Chondrocyte (in vitro differentiated cells): ENCODE measurements around the gene ZFYVE26. TPM values are rescaled to one million over a fixed set of nuclear protein-coding genes. Genes with fewer than 3 reads are reported as not detected.
"Not testable (repeated sequence)": the region's sequence is repeated elsewhere in the genome, so short reads cannot be mapped to it uniquely, and the experiment has no call there.

ENCODE experiments used
- DNase-seq: peaks from one replicate; pipeline ENCODE4 v3.0.0; 2021; ENCODE audit warnings: mixed read lengths, low spot score
- H3K27ac Mint-ChIP-seq: one replicate; pipeline ENCODE4 v1.8.0; 2021; ENCODE audit warnings: mild to moderate bottlenecking, moderate library complexity, mixed read lengths; ENCODE audit not compliant: unreplicated experiment
- H3K27me3 Mint-ChIP-seq: 2 replicates; pipeline ENCODE4 v1.8.0; 2021; ENCODE audit warnings: low read depth, mixed read lengths
- H3K36me3 Mint-ChIP-seq: 2 replicates; pipeline ENCODE4 v1.8.0; 2021; ENCODE audit warnings: low read depth, mixed read lengths
- H3K4me1 Mint-ChIP-seq: 2 replicates; pipeline ENCODE4 v1.8.0; 2021; ENCODE audit warnings: low read depth, mild to moderate bottlenecking, mixed read lengths
- H3K4me3 Mint-ChIP-seq: one replicate; pipeline ENCODE4 v1.8.0; 2021; ENCODE audit warnings: mild to moderate bottlenecking, moderate library complexity, mixed read lengths; ENCODE audit not compliant: unreplicated experiment
- H3K9me3 Mint-ChIP-seq: 2 replicates; pipeline ENCODE4 v1.8.0; 2021; ENCODE audit warnings: low read depth, mixed read lengths
- total RNA-seq: library from RNA; stranded (reverse); gene quantifications from 3 replicates; pipeline ENCODE4 v1.2.1, GENCODE V29; 2021
- TF ChIP-seq, protein P1 (sequence below): fragments of 200-600 bp; sonication (generic); IDR thresholded peaks from 2 replicates; pipeline ENCODE4 v1.5.0; 2021; ENCODE audit warnings: antibody characterized with exemption, mild to moderate bottlenecking, moderate library complexity

Gene ZFYVE26
- total RNA-seq, 1 donor from 2014 or later = 26.2 TPM

DNA sequence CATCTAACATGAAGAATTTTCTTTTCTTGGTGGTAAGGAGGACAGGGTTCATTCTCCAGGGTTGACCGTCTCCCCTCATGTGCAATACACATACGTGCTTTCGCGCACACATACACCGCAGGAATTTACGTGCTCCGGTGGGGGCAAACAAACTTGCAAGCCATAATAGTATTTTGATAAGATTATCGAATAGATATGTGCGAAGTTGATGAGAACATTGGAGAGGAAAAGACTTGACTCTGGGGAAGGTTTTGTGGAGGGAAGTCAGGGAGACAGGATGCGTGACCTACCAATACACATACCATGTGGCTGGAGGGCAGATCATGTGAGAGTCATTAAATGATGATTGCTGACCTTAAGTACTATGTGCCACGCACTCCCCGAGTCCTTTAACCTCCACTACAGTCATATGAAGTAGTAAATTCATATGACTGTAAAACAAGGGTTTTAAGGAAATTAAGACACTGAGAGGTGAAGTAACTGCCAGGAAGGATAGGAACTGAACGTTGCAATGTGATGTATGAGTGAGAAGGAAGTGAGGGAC, 4.1 kb upstream of the ZFYVE26 start:
- no peak for DNase-seq
- Mint-ChIP-seq H3K36me3 (no peaks in the 10 kb centered on the region), H3K27ac (no peak overlapping the region), H3K9me3 (no peaks in the 10 kb centered on the region), H3K4me1 (peaks cover 23% of the 10 kb centered on the region), H3K27me3 (no peaks in the 10 kb centered on the region), H3K4me3 (peak overlapping the region; percentile 98)
- TF ChIP-seq, protein P1, sequence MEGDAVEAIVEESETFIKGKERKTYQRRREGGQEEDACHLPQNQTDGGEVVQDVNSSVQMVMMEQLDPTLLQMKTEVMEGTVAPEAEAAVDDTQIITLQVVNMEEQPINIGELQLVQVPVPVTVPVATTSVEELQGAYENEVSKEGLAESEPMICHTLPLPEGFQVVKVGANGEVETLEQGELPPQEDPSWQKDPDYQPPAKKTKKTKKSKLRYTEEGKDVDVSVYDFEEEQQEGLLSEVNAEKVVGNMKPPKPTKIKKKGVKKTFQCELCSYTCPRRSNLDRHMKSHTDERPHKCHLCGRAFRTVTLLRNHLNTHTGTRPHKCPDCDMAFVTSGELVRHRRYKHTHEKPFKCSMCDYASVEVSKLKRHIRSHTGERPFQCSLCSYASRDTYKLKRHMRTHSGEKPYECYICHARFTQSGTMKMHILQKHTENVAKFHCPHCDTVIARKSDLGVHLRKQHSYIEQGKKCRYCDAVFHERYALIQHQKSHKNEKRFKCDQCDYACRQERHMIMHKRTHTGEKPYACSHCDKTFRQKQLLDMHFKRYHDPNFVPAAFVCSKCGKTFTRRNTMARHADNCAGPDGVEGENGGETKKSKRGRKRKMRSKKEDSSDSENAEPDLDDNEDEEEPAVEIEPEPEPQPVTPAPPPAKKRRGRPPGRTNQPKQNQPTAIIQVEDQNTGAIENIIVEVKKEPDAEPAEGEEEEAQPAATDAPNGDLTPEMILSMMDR = no peak

DNA sequence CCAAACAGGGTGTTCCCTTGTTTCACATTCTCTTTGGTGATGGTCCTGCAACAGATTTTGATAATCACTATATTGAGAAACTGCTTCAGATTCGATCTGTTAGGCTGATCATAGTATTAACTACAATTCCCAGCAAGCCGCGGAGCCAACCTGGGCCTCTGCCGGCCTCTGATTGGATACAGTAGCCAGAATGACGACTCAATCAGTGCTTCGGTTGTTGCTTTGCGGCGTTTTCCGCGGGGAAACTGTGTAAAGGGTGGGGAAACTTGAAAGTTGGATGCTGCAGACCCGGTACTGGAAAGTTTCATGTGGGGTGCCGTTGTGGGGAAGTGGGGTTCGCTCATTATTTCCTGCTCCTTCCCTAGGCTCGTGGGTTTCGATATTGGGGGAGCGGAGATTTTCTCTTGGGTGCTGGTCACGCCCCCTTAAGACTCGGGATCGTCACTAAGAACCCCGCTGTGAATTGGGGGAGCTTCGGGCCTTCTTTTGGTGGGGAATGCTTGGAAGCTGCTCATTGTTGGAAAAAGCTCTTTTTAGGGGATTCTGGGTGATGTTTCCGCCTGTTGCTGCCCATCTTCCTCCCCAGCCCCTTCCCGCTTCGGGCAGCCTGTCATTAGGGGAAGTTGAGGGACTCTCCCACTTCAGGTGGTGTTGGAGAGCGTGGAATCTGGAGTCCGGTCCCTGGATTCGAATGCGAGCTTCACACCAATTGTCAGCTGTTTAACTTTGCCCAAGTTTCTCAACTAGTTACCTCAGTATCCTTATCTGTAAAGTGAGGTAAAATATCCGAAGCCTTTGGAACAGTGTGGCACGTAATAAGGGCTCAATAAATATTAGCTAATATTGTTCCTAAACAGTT, 3.4 kb upstream of the ZFYVE26 start, which contains the start of gene RAD51B:
RAD51B (plus strand) TSS at position 217 of the 859 bp plus-strand sequence.
- no peaks in the 10 kb centered on the region for H3K9me3 Mint-ChIP-seq
- H3K27me3 Mint-ChIP-seq = no peaks in the 10 kb centered on the region
- TF ChIP-seq, protein P1 = no peak
- no peaks in the 10 kb centered on the region for H3K36me3 Mint-ChIP-seq
- H3K4me1 Mint-ChIP-seq = peaks cover 30% of the 10 kb centered on the region
- DNase-seq = no peak
- H3K4me3 Mint-ChIP-seq = peak within 1 kb of the TSS; percentile 98
- peak within 1 kb of the TSS; percentile 84 for H3K27ac Mint-ChIP-seq

DNA sequence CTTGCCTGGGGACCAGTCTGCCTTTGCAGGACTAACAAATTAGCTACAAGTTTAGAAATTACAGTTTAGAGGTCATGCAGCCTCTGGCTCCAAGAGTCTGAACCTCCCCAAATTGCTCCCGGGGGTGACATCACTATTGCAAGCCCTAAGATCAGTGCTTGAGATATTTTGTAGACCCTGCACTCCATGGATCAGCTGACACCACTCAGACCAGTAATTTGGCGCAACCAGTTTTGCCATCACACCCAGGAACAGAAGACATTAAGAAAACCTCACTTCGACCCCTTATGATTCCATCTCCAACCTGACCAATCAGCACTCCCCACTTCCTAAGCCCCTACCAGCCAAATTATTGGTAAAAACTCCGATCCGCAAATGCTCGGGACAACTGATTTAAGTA, 2.1 kb upstream of the ZFYVE26 start:
- peaks cover 37% of the 10 kb centered on the region for H3K4me1 Mint-ChIP-seq
- DNase-seq = not testable (repeated sequence)

DNA sequence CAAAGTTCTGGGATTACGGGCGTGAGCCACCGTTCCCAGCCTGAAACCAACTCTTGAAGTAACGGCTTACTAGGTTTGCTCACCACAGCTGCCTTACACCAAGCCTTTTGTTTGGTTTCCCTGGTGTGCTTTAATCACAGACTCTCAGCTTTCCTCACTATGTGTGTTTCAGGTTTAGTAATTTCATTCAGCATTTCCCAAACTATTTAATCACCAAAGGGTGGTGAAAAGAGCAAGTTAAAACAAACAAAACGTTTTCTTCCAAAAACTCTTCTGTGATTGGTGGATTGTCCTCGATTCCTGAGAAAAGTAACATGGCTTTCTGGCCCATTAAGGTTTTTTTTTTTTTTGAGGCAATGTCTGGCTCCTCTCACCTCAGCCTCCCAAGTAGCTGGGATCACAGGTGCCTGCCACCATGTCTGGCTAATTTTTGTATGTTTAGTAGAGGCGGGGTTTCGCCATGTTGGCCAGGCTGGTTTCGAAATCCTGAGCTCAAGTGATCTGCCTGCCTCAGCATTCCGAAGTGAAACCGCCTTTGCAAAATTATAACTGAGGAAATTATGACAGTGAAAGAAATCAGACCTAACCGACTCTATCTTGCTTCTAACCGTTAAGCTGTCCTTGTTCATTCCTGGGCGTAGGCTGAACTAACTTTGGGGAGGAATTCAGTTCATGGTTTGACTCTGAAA, 1.5 kb upstream of the ZFYVE26 start:
- TF ChIP-seq, protein P1 = no peak
- no peak overlapping the region for H3K27ac Mint-ChIP-seq
- H3K4me3 Mint-ChIP-seq = no peak overlapping the region
- peaks cover 1% of the 10 kb centered on the region for H3K36me3 Mint-ChIP-seq
- no peaks in the 10 kb centered on the region for H3K9me3 Mint-ChIP-seq
- peaks cover 37% of the 10 kb centered on the region for H3K4me1 Mint-ChIP-seq
- DNase-seq = no peak
- H3K27me3 Mint-ChIP-seq = no peaks in the 10 kb centered on the region

More for the DNA sequence above, 2.1 kb upstream of the ZFYVE26 start:
- not testable (repeated sequence) for H3K9me3 Mint-ChIP-seq, H3K4me3 Mint-ChIP-seq, H3K36me3 Mint-ChIP-seq, H3K27me3 Mint-ChIP-seq, H3K27ac Mint-ChIP-seq

DNA sequence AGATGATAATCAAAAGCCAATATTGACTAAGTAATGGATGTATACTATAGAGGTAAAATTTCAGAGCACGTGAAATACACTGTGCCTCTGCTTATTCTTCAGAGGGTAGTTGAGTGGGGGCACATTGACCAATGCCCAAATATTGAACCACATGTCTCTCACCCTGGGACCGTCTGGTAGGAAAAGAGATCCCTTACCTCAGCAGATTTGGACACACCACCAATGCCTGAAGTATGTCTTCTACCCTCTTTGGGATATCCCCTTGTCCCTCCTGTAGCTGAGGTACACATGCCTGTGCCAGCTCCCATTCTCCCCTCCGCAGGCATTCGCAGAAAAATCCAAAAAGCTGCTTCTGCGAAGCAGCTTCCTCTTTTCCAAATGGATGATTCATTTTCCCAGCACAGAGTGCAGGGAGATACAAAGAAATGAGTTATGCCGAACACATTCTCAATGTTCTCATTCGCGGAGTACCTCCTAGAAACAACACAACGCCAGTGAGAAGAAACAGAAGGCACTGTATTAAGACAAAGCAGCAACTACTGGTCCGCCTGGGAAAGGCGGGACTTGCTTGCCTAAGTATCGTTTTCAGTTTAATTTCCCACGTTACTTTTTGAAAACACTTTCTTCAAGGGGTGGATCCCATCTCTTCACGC, 691 bp downstream of the ZFYVE26 start:
- peak overlapping the region; percentile 84 for H3K4me3 Mint-ChIP-seq
- peak overlapping the region; percentile 94 for H3K27ac Mint-ChIP-seq
- H3K9me3 Mint-ChIP-seq = no peaks in the 10 kb centered on the region
- H3K4me1 Mint-ChIP-seq = peaks cover 35% of the 10 kb centered on the region
- TF ChIP-seq, protein P1 = no peak
- H3K27me3 Mint-ChIP-seq = no peaks in the 10 kb centered on the region
- DNase-seq = no peak
- H3K36me3 Mint-ChIP-seq = peaks cover 3% of the 10 kb centered on the region
